H9 (cell line): ENCODE results near the gene RAB3C. TPM values are rescaled to one million over a fixed set of nuclear protein-coding genes. Genes with fewer than 3 reads are reported as not detected.

ENCODE experiments used
- DNase-seq: peaks from one replicate; pipeline ENCODE4 v3.0.0-alpha.2; 2017
- H2AFZ ChIP-seq: one replicate; pipeline ENCODE4 v1.6.1; 2013; ENCODE audit warnings: mild to moderate bottlenecking, low read length, control low read depth, moderate library complexity
- H2AK5ac ChIP-seq: 2 replicates; pipeline ENCODE4 v1.6.1; 2013; ENCODE audit warnings: low read length, control low read depth, mixed read lengths; ENCODE audit not compliant: insufficient read length
- H2BK120ac ChIP-seq: one replicate; pipeline ENCODE4 v1.6.1; 2013; ENCODE audit warnings: low read depth, mild to moderate bottlenecking, low read length, control low read depth, inconsistent platforms; ENCODE audit not compliant: poor library complexity, severe bottlenecking
- H2BK12ac ChIP-seq: 2 replicates; pipeline ENCODE4 v1.6.1; 2013; ENCODE audit warnings: low read length, control low read depth, mixed read lengths, low read depth; ENCODE audit not compliant: insufficient read length
- H2BK15ac ChIP-seq: 2 replicates; pipeline ENCODE4 v1.6.1; 2013; ENCODE audit warnings: low read depth, low read length, control low read depth
- H2BK20ac ChIP-seq: one replicate; pipeline ENCODE4 v1.6.1; 2013; ENCODE audit warnings: low read depth, mild to moderate bottlenecking, low read length, control low read depth, inconsistent platforms; ENCODE audit not compliant: poor library complexity, severe bottlenecking
- H2BK5ac ChIP-seq: 2 replicates; pipeline ENCODE4 v1.6.1; 2013; ENCODE audit warnings: low read length, control low read depth, mixed read lengths; ENCODE audit not compliant: insufficient read length
- H3K14ac ChIP-seq: 2 replicates; pipeline ENCODE4 v1.6.1; 2013; ENCODE audit warnings: low read length, control low read depth; ENCODE audit not compliant: insufficient read depth
- H3K18ac ChIP-seq: 2 replicates; pipeline ENCODE4 v1.6.1; 2013; ENCODE audit warnings: low read depth, mild to moderate bottlenecking, mixed read lengths, low read length, control low read depth; ENCODE audit not compliant: insufficient read length
- H3K23ac ChIP-seq: 2 replicates; pipeline ENCODE4 v1.6.1; 2013; ENCODE audit warnings: low read length, control low read depth, mixed read lengths, low read depth; ENCODE audit not compliant: insufficient read length
- H3K23me2 ChIP-seq: 2 replicates; pipeline ENCODE4 v1.6.1; 2013; ENCODE audit warnings: low read depth, mild to moderate bottlenecking, mixed read lengths, low read length, control low read depth; ENCODE audit not compliant: insufficient read length, poor library complexity, severe bottlenecking
- H3K27ac ChIP-seq: 2 replicates; pipeline ENCODE4 v1.5.1; 2013; ENCODE audit warnings: low read length, control low read depth, mixed read lengths, low read depth; ENCODE audit not compliant: insufficient read length
- H3K27me3 ChIP-seq: 2 replicates; pipeline ENCODE4 v1.6.1; 2013; ENCODE audit warnings: low read length, control low read depth, inconsistent platforms; ENCODE audit not compliant: insufficient read depth
- H3K4ac ChIP-seq: 2 replicates; pipeline ENCODE4 v1.6.1; 2013; ENCODE audit warnings: low read depth, mild to moderate bottlenecking, control low read depth, inconsistent platforms, low read length, moderate library complexity
- H3K4me1 ChIP-seq: 2 replicates; pipeline ENCODE4 v1.6.1; 2013; ENCODE audit warnings: low read length, control low read depth, inconsistent platforms; ENCODE audit not compliant: insufficient read depth
- H3K4me2 ChIP-seq: 2 replicates; pipeline ENCODE4 v1.6.1; 2013; ENCODE audit warnings: low read length, control low read depth, mixed read lengths; ENCODE audit not compliant: insufficient read length, insufficient read depth
- H3K56ac ChIP-seq: 2 replicates; pipeline ENCODE4 v1.6.1; 2013; ENCODE audit warnings: low read depth, mild to moderate bottlenecking, mixed read lengths, low read length, control low read depth; ENCODE audit not compliant: insufficient read length
- H3K79me1 ChIP-seq: 2 replicates; pipeline ENCODE4 v1.6.1; 2013; ENCODE audit warnings: low read depth, mild to moderate bottlenecking, moderate library complexity, low read length, control low read depth, inconsistent platforms; ENCODE audit not compliant: insufficient read depth, poor library complexity, severe bottlenecking
- H3K79me2 ChIP-seq: 2 replicates; pipeline ENCODE4 v1.6.1; 2013; ENCODE audit warnings: low read length, control low read depth, inconsistent platforms; ENCODE audit not compliant: insufficient read depth
- H3K9ac ChIP-seq: 2 replicates; pipeline ENCODE4 v1.6.1; 2013; ENCODE audit warnings: low read length, control low read depth, mixed read lengths; ENCODE audit not compliant: insufficient read length; ENCODE audit errors: extremely low read depth
- H3K9me3 ChIP-seq: one replicate; pipeline ENCODE4 v1.6.1; 2013; ENCODE audit warnings: low read depth, low read length, inconsistent platforms; ENCODE audit not compliant: control insufficient read depth
- H3T11ph ChIP-seq: one replicate; pipeline ENCODE4 v1.6.1; 2013; ENCODE audit warnings: mild to moderate bottlenecking, low read length, control low read depth, inconsistent platforms
- H4K20me1 ChIP-seq: one replicate; pipeline ENCODE4 v1.6.1; 2013; ENCODE audit not compliant: control insufficient read depth, insufficient read length, insufficient read depth
- H4K5ac ChIP-seq: 2 replicates; pipeline ENCODE4 v1.6.1; 2013; ENCODE audit warnings: low read depth, mild to moderate bottlenecking, mixed read lengths, low read length, control low read depth; ENCODE audit not compliant: insufficient read length
- H4K8ac ChIP-seq: replicated peaks from 2 replicates; pipeline ENCODE4 v1.6.1; 2013; ENCODE audit warnings: low read length, control low read depth, mixed read lengths, low read depth; ENCODE audit not compliant: insufficient read length
- H4K91ac ChIP-seq: 2 replicates; pipeline ENCODE4 v1.6.1; 2013; ENCODE audit warnings: low read depth, mild to moderate bottlenecking, moderate library complexity, mixed read lengths, low read length, control low read depth; ENCODE audit not compliant: insufficient read length
- H3K27ac Mint-ChIP-seq, 3 experiments: 2 replicates in 2 of 3; 3 replicates in 1 of 3; pipeline ENCODE4 v1.8.0; 2020 to 2021; ENCODE audit warnings: mixed read lengths in 3 of 3, mild to moderate bottlenecking in 1 of 3, moderate library complexity in 1 of 3
- H3K27me3 Mint-ChIP-seq: 2 replicates; pipeline ENCODE4 v1.8.0; 2021; ENCODE audit warnings: low read depth, mild to moderate bottlenecking, moderate library complexity, mixed read lengths
- H3K36me3 Mint-ChIP-seq, 3 experiments: 2 replicates in 2 of 3; 3 replicates in 1 of 3; pipeline ENCODE4 v1.8.0; 2020 to 2021; ENCODE audit warnings: low read depth in 3 of 3, mixed read lengths in 3 of 3; ENCODE audit not compliant: insufficient read depth in 1 of 3
- H3K4me1 Mint-ChIP-seq, 2 experiments: 2 replicates each; pipeline ENCODE4 v1.8.0; 2020; ENCODE audit warnings: mixed read lengths in 2 of 2
- H3K4me3 Mint-ChIP-seq, 2 experiments: 2 replicates in 1 of 2; 3 replicates in 1 of 2; pipeline ENCODE4 v1.8.0; 2020 to 2021; ENCODE audit warnings: mild to moderate bottlenecking in 2 of 2, mixed read lengths in 2 of 2, moderate library complexity in 1 of 2
- H3K9me3 Mint-ChIP-seq, 2 experiments: 2 replicates in 1 of 2; 3 replicates in 1 of 2; pipeline ENCODE4 v1.8.0; 2020; ENCODE audit warnings: mild to moderate bottlenecking in 2 of 2, mixed read lengths in 2 of 2, moderate library complexity in 1 of 2
- CTCF ChIP-seq: fragments of 200-600 bp; sonication (generic); conservative IDR thresholded peaks from 3 replicates; pipeline ENCODE4 v1.8.0; 2021; ENCODE audit warnings: antibody characterized with exemption, mild to moderate bottlenecking
- WGBS: extraction: QIAGEN DNeasy Blood & Tissue Kit; methylation state at CpG from one replicate; pipeline ENCODE4 v1.1.7; 2013; ENCODE audit warnings: missing lambda C conversion rate, low lambda C conversion rate, mixed read lengths; ENCODE audit not compliant: insufficient read length; ENCODE audit errors: extremely low coverage; 5-methylcytosine and 5-hydroxymethylcytosine counted together
- total RNA-seq: library from RNA; stranded (reverse); gene quantifications from 2 replicates; pipeline ENCODE4 v1.2.1, GENCODE V29; 2021

Gene RAB3C
- total RNA-seq, 1 experiment from 2014 or later: 16.3 TPM

- H2BK15ac ChIP-seq: no peak overlapping the region
- DNase-seq: no peak
- H3K23ac ChIP-seq: no peak overlapping the region
- no peak overlapping the region for H2AK5ac ChIP-seq
- H3K4me2 ChIP-seq: no peak overlapping the region
- no peaks in the 10 kb centered on the region for H3K79me1 ChIP-seq
- WGBS: no CpG with 5 or more reads among the region's 2 CpGs
- no peak overlapping the region for H3K56ac ChIP-seq
- H2BK5ac ChIP-seq: no peak overlapping the region
- H3K4ac ChIP-seq: no peak overlapping the region
- H3K9ac ChIP-seq: no peak overlapping the region
- no peaks in the 10 kb centered on the region for H3K9me3 Mint-ChIP-seq
- H3K36me3 Mint-ChIP-seq: no peaks in the 10 kb centered on the region; a peak in 1 of 7 replicates
- no peak overlapping the region for H3K18ac ChIP-seq
- H4K20me1 ChIP-seq: no peaks in the 10 kb centered on the region
- no peak overlapping the region for H2BK120ac ChIP-seq
- H3K27ac ChIP-seq: no peak overlapping the region
- no peak overlapping the region for H3K27ac Mint-ChIP-seq
- no peak overlapping the region for H3T11ph ChIP-seq
- no peaks in the 10 kb centered on the region; the same call in 1 of the 2 replicates for H3K4me1 ChIP-seq
- H2AFZ ChIP-seq: no peak overlapping the region
- no peak overlapping the region for H3K4me3 Mint-ChIP-seq
- H3K27me3 ChIP-seq: no peaks in the 10 kb centered on the region
- no peak overlapping the region for H2BK20ac ChIP-seq
- no peaks in the 10 kb centered on the region for H3K9me3 ChIP-seq
- no peak overlapping the region for H4K91ac ChIP-seq
- H4K8ac ChIP-seq: no peak overlapping the region
- H2BK12ac ChIP-seq: no peak overlapping the region
- H3K79me2 ChIP-seq: no peaks in the 10 kb centered on the region
- no peak overlapping the region for H3K14ac ChIP-seq
- no peak overlapping the region for H4K5ac ChIP-seq
- H3K27me3 Mint-ChIP-seq: no peaks in the 10 kb centered on the region
- H3K4me1 Mint-ChIP-seq: peaks cover 0 to 3% of the 10 kb centered on the region in 2 experiments; a peak in 1 of 4 replicates
- no peaks in the 10 kb centered on the region for H3K23me2 ChIP-seq
- TF ChIP-seq CTCF: no peak
Observed at GRCh38 chr5:58680503-58680902, 97.6 kb downstream of the RAB3C start.
